ENCODE data around the gene RPRD2. TPM values are rescaled to one million over a fixed set of nuclear protein-coding genes. Genes with fewer than 3 reads are reported as not detected.

Gene RPRD2
- total and polyA plus RNA-seq, 9 of the 15 experiments (the other 6 are each of a cell fraction or from before 2014, with no cell fraction given), result 1.5 to 21.6 (median 7.7) TPM

GRCh38 chr1:150515328-150516049, 151.5 kb downstream of the RPRD2 start, which contains the start of gene FALEC (continued):
- TF ChIP-seq AFF4 (CRISPR knock-in tag; IDR thresholded peaks at IDR 0.05) (peak; percentile 65), CAMTA2 (CRISPR knock-in tag; conservative IDR thresholded peaks at IDR 0.05) (0 out of 2 replicates have a peak, but pooled peaks have one; percentile 34), GATA2 (CRISPR knock-in tag; IDR thresholded peaks at IDR 0.05) (no peak), ZBTB1 (CRISPR knock-in tag; IDR thresholded peaks at IDR 0.05; ENCODE audit: borderline replicate concordance, low read depth) (0 out of 2 replicates have a peak, but pooled peaks have one; percentile 18), AFF1 (IDR thresholded peaks at IDR 0.05; ENCODE audit: low read depth in 1 of 2, partially characterized antibody in 2 of 2) (no peak), POLR2B (IDR thresholded peaks at IDR 0.05; ENCODE audit: low read depth, partially characterized antibody) (peak; percentile 34), WHSC1 (IDR thresholded peaks at IDR 0.05; ENCODE audit: low read length) (no peak), DDX20 (tag; IDR thresholded peaks at IDR 0.05; ENCODE audit: low read depth) (no peak), SIN3A (IDR thresholded peaks at IDR 0.05; ENCODE audit: borderline replicate concordance in 2 of 2, control insufficient read depth in 1 of 2, low read depth in 2 of 2, low read length in 2 of 2) (no peak; a peak in 1 of 4 replicates), ZNF24 (IDR thresholded peaks at IDR 0.05) (no peak), CXXC5 (CRISPR knock-in tag; IDR thresholded peaks at IDR 0.05) (peak; percentile 71), MEF2D (tag; conservative IDR thresholded peaks at IDR 0.05; ENCODE audit: low read depth) (0 out of 2 replicates have a peak, but pooled peaks have one; percentile 39), MCM2 (IDR thresholded peaks at IDR 0.05; ENCODE audit: low read depth) (no peak), PHB (CRISPR knock-in tag; IDR thresholded peaks at IDR 0.05) (no peak), ZBED1 (IDR thresholded peaks at IDR 0.05) (no peak), ARNT (IDR thresholded peaks at IDR 0.05) (0 out of 4 replicates have a peak, but pooled peaks of 1 of the 2 experiments have one; percentile 15), ZNF77 (CRISPR knock-in tag; IDR thresholded peaks at IDR 0.05) (no peak), ZNF717 (CRISPR knock-in tag; IDR thresholded peaks at IDR 0.05) (no peak)
- TF ChIP-seq, protein P1, sequence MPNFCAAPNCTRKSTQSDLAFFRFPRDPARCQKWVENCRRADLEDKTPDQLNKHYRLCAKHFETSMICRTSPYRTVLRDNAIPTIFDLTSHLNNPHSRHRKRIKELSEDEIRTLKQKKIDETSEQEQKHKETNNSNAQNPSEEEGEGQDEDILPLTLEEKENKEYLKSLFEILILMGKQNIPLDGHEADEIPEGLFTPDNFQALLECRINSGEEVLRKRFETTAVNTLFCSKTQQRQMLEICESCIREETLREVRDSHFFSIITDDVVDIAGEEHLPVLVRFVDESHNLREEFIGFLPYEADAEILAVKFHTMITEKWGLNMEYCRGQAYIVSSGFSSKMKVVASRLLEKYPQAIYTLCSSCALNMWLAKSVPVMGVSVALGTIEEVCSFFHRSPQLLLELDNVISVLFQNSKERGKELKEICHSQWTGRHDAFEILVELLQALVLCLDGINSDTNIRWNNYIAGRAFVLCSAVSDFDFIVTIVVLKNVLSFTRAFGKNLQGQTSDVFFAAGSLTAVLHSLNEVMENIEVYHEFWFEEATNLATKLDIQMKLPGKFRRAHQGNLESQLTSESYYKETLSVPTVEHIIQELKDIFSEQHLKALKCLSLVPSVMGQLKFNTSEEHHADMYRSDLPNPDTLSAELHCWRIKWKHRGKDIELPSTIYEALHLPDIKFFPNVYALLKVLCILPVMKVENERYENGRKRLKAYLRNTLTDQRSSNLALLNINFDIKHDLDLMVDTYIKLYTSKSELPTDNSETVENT (CRISPR knock-in tag; IDR thresholded peaks at IDR 0.05), result peak; percentile 66; the same call in 1 of the 2 replicates
